Activated CD4-positive, alpha-beta T cell treated with anti-CD3 and anti-CD28 coated beads for 4 hours (primary cell): ENCODE data around the gene KLF15.

Experiments
- DNase-seq, 2 donors: peaks; one replicate each; pipeline ENCODE4 v3.0.0-alpha.2; 2020

Gene KLF15

GRCh38 chr3:126319701-126320295, 37.4 kb downstream of the KLF15 start:
- DNase-seq: no peak

GRCh38 chr3:126317029-126317996, 39.9 kb downstream of the KLF15 start:
- DNase-seq: no peak

GRCh38 chr3:126316501-126316939, 40.7 kb downstream of the KLF15 start:
- DNase-seq: no peak

GRCh38 chr3:126316031-126316461, 41.2 kb downstream of the KLF15 start:
- no peak for DNase-seq

- no peak for DNase-seq
These were observed 42.2 kb downstream of the KLF15 start for GRCh38 chr3:126314790-126315658.

- no peak for DNase-seq
These were observed 42.9 kb downstream of the KLF15 start for GRCh38 chr3:126314305-126314789.

- DNase-seq: no peak
These were observed 43.5 kb downstream of the KLF15 start for GRCh38 chr3:126313580-126314304.

GRCh38 chr3:126313166-126313565, 44.0 kb downstream of the KLF15 start:
- DNase-seq: no peak

GRCh38 chr3:126312341-126312740, 44.9 kb downstream of the KLF15 start:
- DNase-seq: no peak

GRCh38 chr3:126311338-126311978, 45.8 kb downstream of the KLF15 start:
- no peak for DNase-seq

- DNase-seq: no peak
These were observed 46.4 kb downstream of the KLF15 start for GRCh38 chr3:126310816-126311215.

GRCh38 chr3:126309861-126310655, 47.1 kb downstream of the KLF15 start:
- no peak for DNase-seq

GRCh38 chr3:126309165-126309564, 48.0 kb downstream of the KLF15 start:
- DNase-seq: no peak

- DNase-seq: no peak
These were observed 48.6 kb downstream of the KLF15 start for GRCh38 chr3:126308394-126309125.

GRCh38 chr3:126307591-126308393, 49.4 kb downstream of the KLF15 start:
- no peak for DNase-seq

GRCh38 chr3:126306888-126307482, 50.2 kb downstream of the KLF15 start:
- no peak for DNase-seq

- DNase-seq: no peak
These were observed 50.8 kb downstream of the KLF15 start for GRCh38 chr3:126306397-126306796.

- DNase-seq: no peak
These were observed 51.8 kb downstream of the KLF15 start for GRCh38 chr3:126305427-126305826.

GRCh38 chr3:126304704-126305103, 52.5 kb downstream of the KLF15 start:
- DNase-seq: no peak
